Suppressor macrophage treated with lipopolysaccharide for 1 hour (primary cell): Measurements from ENCODE around the gene PPIL1.

Source experiments
- DNase-seq, 3 donors: peaks; one replicate each; pipeline ENCODE4 v3.0.0-alpha.2; 2020 to 2022

The PPIL1 gene

DNA sequence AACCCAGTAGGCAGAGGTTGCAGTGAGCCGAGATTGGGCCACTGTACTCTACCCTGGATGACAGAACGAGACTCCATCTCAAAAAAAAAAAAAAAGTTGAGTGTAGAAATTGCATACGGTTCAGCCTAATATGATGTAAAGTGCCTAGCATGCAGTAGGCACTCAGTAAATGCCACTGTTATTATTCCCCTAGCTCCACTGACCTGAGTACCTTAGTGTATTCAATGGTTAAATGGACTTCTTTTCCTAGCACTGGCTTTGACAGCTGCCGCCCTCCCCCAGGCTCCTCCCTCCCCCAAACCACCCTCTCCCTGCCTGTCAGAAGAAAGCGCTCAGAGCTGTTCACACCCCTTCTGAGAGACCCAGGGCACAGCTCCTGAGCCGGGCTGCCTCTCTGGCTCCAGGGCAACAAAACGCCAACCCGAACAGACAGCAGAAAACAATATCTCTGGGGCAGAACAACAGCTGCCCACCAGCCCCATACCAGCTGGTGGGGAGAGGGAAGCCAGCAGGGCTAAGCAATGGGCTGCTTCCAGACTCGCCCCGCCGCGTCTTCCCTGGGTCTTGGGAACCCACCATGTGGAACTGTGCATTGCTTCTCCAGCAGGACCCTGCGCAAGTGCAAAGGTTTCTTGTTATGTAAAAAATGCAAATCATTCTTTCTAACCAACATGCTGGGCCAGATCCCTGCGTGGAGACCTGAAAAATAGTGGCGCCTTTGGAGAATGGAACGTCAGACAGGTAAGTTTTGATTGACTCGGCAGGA is 39.8 kb downstream of the PPIL1 start:
- no peak for DNase-seq

DNA sequence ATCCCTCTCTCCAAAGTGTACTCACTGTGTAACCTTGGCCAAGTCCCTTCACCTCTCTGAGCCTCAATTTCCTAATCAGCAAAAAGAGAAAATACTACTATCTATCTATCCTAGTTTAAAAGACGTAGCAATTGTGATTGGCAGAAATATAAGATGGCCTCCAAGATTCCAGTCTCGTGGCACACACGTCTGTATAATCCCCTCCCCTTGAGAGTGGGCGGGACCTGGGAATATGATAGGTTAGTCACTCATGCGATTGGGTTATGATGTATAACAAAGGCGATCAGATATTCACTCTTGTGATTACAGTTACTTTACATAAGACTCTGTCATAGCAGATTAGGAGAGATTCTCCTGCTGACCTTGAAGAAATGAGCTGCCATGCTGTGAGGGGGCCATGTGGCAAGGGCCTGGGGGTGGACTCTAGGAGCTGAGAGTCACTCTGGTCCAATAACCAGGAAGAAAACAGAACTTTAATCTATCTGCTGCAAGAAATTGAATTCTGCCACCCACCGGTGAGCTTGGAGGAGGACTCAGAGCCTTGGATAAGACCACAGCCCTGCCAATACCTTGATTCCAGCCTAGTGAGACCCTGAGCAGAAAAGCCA is 41.3 kb downstream of the PPIL1 start:
- DNase-seq, result no peak

DNA sequence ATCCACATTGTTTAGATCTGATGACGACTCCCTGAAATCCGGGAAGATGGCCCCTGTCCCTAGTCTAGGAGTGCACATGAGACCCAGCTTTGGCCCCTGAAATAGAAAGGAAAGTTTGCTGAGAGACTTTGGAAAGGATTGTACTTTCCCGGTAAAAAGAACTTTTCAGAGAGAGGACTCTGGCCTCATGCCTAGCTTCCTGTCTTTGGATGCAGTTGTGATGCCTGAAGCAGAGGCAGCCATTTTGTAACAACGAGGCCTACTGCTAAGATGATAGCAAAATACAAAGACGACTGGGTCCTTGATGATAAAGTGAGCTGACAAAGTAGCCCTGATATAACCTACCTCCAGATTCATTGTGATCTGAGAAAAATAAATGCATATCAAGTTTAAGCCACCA is 42.3 kb downstream of the PPIL1 start:
- no peak for DNase-seq

DNA sequence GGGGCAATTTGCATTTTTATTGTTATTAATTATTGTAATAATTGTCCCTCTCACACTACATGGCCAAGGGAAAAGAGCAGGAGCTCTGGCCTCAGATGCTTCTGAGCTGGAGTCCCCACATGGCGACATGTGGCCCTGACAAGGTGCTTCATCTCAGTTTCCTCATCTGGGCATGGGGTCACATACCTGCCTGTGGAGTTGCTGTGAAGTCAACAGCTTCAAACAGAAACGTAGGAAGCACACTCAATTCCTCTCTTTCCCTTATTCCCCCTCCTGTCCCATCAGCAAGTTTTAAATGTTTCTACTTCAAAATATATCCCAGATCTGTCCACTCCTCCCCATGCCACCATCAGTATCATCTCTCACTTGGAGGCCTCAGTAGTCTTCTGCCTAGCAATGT is 44.0 kb downstream of the PPIL1 start:
- no peak for DNase-seq

DNA sequence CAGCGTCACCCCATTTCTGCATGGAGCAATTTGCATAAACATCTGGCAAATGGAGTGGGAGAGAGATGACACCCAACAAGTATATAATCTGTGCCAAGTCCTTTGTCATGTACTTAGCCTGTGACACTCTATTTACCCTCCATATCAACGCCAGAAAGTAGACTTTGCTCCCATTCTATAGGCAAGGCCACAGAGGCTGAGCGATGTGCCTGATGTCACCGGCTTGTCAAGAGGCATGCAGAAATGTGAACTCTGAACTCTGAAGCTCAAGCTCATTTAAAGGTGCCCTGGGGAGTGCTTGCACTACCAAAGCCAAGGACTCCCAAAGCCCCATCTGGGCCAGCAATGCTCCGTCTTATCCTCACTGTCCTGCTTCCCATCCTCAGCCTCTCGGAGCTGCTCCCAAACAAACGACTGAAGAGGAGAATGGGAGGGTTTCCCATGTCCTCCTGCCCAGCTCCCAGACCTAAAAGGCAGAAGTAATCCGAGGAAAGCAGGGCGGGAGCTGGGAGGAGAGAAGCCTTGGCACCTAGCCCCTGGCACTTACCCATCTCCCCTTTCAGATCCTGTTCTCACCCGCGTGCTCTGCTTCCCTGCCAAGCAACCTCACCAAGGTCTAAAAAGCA is 44.6 kb downstream of the PPIL1 start:
- DNase-seq, result no peak

DNA sequence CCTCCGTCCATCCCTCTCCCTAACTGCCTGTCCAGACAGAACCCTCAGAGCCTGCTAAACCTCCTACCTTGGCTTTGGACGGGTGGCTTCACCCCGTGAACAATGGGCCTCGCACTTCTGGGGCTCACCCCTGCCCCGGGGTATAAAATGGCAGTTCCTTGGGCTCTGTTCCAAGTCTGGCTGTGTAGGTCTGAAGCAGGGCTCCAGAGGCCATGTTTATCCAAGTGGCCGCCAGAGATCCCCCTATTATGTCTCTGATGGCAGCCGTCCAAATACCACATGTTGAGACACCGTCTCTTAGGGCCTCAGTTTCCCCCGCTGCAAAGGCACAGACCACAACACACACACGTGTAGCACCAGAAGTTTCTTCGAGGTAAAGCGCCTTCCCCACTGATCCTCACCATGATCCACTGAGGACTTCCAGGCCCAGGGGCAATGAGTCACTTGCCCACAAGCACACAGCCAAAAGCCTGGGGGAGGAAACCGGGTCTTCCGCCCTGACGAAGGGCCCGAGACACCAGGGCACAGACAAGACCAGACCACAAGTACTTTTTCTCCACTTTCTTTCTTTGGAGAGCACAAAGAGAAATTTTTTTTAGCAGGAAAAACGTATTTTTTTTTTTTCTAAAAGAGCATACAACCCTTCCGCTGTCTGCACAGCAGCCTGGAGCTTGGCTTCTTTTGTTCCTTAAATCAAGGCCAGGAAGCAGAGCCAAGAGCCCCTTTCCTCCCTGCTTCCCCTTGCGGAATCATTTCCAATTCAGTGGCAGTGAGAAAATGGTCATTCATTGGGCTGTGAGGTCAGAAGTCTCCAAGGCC is 47.1 kb downstream of the PPIL1 start:
- peak; percentile 87 to 88 (median 87) for DNase-seq

DNA sequence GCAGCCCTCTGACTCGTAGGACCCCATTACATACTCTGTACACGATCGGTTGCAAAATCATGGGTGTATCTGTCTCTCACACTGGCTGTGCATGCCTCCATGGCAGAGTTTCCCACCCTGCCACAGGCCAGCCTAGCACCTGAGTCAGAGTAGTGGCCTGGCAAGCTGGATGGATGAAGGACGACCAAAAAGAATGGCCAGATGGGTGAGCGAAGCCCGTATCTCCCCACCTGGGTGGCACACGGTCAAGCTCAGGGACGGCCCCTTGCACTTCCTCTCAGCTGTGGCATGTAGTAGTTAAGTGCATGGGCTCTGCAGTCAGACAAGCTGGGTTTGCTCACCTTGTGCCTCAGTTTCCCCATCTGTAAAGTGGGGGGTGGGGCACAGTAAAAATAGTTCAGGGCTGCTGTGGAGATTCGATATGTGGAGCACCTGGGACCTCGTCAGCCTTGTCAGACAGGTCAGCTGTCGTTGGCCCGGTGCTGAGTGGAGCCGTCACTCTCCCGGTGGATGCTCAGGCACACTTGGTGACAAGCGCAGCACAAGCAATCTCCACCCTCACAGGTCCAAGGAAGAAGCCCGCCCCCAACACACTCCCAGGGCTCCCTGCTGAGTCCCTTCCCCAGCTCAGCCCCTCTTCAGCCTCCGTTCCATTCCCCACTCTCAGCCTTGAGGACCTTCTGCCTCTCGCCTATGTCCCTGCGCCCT is 47.9 kb downstream of the PPIL1 start:
- no peak for DNase-seq

DNA sequence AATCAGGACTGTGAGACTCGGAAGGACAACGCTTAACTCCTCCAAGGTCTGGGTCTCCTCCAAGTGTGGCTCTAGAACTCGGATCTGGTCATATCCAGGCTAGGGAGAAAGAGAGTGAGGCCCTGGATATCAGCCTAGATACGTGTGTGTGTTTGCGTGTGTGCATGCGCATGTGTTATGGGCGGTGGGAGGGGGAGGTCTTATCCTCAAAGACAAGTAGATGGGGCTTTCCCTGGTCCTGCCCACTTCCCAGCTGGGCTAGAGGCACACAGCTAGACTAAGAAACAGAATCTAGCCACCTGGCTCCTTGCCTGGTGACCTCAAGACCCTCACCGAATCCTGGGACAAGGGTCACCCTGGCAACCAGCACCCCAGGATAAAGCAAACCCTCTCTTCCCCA is 48.6 kb downstream of the PPIL1 start:
- DNase-seq, result no peak

DNA sequence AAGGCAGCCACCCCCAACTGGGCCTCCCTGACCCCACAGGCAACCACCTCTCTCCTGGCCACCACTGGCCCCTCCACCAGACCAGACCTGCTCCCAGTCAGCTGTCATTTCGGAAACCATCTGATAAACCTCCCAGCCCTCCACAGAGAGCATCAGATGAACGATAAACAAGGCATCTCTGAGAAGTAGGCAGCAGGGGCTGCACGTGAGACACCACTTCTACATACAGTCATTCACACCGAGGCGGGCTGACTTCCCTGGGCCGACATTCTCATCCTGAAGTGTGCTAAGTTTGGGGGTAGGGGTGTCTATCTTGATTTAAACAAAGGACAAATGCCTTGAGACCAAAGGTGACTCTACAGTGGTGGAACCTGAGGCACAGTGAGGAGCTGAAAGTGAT is 49.2 kb downstream of the PPIL1 start:
- no peak for DNase-seq

DNA sequence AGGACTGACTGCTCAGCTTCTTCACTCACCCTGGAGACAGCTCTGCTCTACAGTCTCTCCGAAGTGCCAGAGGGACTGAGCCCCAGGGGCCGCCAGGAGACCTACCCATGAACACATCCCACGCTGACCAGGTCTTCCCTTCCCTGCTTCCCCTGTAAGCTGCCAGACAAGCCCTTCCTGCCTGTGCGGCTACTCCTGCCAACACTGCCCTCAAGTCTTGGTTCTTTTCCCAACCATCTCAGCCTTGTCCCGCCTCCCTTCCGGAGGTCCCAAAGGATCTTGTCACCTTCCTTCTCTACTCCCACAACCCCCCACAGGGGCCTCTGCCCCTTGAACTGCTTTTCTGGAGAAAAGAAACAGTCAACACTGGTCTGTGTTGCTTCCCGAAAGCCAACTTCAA is 50.4 kb downstream of the PPIL1 start:
- no peak for DNase-seq

DNA sequence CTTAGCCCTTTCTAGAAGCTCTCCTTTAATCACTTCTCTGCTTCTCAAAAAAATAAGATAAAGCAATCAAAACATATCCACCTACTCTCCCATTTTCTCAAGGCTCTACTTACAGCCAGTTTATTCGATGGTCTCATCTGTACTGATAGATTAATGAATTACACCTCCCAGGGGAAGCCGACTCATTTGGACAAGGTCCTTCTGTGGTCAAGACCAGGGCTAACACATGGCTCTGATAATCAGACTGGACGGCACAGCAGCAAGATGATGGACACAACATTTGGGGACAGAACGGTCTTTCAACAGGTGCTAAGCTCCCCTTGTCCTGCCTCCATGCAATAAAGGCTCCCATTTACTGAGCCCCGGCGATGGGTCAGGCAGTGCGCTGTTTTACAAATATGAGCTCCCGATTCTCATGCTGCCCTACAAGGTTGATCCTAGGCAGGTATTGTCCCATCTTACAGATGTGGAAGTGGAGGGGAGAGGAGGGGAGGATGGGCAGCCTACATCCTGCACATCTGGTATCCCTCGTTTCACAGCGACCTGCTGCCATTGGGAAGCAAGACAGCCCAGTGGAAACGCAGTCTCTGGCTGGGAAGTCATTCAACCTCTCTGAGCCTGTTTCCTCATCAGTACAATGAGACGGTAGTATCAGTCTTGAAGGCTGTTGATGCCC is 51.0 kb downstream of the PPIL1 start:
- DNase-seq, result no peak

DNA sequence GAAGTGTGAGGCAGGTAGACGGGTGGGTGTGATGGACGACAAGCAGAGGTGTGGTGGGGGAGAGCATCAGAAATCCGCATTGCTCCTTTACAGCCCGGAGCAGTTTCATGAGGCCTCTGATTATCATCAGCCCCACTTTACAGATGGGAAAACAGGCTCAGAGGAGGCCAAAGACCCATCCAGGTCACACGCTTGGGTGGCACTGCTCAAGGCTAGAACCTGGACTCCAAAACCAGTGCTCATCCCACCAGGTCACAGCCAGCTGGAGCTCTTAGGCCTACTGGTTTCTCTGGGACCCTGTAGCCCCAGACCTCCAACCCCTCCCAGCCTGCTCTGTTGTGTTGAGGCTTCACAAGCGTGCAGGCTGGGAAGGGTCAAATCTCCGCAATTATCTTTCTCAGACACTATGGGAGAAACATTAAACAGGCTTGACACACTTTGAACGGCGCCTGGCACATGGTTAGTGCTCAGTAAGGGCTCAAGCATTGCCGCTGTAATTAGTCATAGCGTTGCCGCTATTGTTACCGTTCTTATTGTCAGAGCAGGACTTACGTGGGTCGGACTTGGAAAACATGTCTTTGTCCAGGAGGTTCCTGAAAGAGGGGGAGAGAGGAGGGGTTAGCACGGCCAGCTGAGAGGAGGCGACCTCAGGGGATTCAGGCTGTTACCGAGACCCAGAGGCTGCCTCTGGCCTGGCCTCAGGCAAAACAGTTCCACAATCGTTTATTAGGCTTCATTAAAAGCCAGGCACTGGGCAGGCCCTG is 51.9 kb downstream of the PPIL1 start:
- DNase-seq, result no peak

DNA sequence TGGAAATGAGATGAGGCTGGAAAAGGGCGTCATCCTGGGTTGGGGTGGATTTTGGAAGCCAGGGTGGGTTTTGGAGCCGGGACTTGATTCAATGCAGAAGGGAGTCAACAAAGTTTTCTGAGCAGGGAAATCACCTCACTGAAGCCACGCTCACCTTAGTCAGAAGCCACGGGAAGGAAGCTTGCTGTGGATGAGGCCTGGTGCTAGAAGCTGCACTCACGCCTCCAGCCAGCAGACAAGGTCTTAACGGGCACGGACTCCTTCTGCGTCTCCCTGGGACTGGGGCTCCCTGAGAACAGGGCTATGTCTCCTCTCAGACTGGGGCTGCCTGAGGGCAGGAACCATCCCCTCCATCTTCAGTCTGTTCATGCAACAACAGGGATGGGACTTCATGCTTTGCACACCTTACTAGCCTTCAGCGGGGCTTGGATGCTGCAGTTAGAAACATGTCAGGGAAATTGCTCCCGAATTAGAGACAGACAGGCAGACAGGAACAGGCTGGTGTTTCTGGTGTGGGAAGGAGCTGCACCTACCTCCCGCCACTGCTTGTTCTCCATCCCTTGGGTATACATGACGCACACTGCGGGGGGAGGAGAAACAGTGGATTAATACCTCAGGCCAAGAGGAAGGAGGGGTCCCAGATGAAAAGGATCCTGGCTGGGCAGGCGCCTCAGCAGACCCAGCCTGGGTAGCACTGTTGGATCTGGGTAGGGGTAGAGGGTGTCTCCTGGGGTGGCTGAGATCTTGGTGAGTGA is 52.8 kb downstream of the PPIL1 start:
- DNase-seq, result no peak

DNA sequence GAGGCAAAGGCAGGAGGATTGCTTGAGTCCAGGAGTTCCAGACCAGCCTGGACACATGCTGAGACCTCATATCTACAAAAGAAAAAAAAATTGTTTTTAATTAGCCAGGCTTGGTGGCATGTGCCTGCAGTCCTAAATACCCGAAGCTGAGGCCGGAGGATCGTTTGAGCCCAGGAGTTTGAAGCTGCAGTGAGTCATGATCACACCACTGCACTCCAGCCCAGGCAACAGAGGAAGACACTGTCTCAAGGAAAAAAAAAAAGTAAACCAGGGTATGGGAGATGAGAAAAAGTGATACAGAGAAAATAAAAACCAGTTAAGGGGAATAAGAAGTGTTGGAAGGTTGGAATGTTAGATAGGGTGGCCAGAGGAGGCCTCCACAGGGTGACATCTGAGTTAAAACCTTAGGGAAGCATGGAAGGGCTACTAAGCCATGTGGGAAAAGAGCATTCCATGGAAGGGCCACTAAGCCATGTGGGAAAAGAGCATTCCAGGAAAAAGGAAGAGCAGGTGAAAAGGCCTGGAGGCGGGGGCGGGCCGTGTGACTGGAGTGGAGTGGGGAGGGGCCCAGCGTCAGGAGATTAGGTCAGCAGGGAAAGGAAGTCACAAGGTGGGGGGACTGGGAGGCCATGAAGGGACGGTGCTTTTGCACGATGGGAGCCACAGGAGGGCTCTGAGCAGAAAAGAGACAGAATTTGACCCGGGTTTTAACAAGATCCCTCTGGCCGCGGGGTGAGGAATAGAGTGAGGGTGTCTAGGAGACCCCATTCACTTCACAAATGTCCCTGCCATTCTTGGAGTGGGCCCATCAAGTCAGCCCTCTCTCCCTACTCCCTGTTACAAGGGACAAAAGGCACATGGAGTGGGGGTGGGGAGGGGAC is 53.7 kb downstream of the PPIL1 start:
- peak; percentile 70 to 75 (median 72) for DNase-seq

DNA sequence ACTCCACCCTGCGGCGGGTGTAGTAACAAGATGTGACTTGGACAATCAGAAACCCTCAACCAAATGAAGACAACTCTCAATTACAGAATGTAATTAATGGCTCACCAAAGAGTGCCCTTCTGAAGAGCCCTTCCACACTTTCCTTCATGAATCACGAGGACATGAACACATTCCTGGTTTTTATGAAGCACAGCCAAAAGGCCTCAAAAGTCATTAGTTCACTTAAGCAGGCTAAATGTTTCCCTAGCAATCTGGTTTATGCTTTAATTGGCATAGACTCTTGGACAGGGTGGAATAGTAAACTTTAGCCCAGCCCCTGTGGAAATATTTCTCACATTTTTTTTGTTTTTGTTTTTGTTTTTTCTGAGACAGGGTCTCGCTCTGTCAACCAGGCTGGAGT is 55.8 kb downstream of the PPIL1 start:
- DNase-seq, result no peak

DNA sequence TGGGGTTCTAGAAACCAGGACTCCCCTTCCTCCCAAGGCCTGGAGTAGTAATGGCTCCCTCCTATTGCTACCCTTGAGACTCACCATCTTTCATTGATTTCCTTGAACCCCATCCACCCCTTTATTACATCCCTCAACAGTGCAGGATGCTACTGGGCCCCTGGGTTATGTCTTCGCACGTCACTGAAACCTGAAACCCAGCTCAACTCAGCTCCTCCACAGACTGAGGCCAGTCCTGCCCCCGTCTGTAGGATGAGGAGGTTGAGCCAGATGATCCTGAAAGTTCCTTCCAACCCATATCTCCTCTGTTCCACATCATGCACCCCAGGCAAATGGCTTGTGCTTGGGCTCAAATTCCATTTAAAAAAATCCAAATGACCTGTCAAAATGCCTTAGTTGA is 56.8 kb downstream of the PPIL1 start:
- no peak for DNase-seq

DNA sequence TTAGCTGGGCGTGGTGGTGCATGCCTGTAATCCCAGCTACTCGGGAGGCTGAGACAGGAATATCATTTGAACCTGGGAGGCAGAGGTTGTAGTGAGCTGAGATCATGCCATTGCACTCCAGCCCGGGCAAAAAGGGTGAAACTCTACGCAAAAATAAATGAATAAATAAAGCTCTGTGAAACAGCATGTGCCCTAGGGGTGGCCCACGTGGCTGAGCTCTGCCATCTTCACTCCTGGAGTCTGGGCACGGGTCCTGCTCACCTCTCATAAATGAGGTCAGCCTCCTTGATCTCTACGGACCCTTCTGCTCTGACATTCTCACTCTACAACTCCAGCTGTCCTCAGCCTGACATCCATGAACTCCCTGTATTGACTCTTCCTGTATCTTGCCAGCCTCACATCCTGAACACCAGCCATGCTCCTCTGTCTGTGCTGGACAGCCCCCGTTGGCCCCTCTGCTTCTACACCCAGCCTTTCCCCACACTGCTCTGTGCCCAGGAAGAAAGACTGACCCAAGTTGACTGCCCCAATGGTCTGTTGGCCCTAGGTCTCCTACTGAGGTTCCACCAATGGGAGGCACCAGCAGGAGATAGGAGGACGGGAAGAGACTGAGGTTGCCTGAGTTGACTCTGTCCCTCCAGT is 57.3 kb downstream of the PPIL1 start:
- DNase-seq, result no peak

DNA sequence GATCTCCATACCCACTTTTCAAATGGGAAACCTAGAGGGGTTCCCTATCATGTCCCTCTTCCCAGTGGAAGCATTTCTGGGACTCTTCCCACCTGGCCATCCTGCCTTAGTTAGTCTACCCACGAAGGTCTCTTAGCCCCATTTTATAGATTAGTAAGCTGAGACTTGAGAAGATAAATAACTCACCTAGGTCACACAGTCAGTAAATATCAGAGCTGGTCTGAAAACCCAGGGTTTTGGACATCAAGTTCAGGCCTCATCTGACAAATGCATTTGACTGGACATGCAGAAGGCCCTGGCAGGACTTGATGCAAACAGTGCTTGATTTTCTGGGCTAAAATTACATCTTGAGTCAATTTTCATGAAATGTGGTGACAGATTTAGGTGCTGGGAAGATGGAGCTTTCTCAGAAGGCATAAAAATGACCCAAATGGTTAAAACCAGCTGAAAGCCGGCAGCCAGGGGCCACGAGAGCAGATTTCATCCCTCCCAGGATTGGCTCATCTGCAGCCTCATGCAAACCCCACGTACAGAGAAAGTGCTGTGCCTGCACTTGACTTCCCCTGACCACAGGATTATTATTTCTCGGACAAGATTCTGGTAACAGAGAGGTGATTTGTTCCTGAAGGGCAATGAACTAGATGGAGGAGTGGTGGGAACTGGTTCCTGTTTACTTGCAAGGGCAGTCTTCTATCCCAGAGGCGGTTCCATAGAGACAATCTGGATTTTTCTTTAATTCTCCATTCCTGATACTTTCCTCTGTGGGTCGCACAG is 58.5 kb downstream of the PPIL1 start:
- no peak for DNase-seq
